H1 (cell line): ENCODE data around the gene FHIP2A. TPM values are rescaled to one million over a fixed set of nuclear protein-coding genes. Genes with fewer than 3 reads are reported as not detected.

ENCODE experiments used
- CBX5 ChIP-seq: fragments of 300-800, 300-1000 bp; sonication (generic); IDR thresholded peaks from 2 replicates; pipeline ENCODE4 v1.7.1; 2016; ENCODE audit warnings: antibody characterized with exemption, low read length, low read depth
- EGR1 ChIP-seq: IDR thresholded peaks from 2 replicates; pipeline ENCODE4 v1.6.1; 2011; ENCODE audit warnings: low read depth, low read length, borderline replicate concordance
- POLR2AphosphoS5 ChIP-seq: IDR thresholded peaks from 2 replicates; pipeline ENCODE4 v1.6.1; 2011; ENCODE audit warnings: low read depth, low read length
- SIN3A ChIP-seq, 2 experiments: IDR thresholded peaks in 1 of 2; conservative IDR thresholded peaks in 1 of 2; 2 replicates each; pipeline ENCODE4 v1.6.1; 2011 to 2012; ENCODE audit warnings: low read length in 2 of 2, improper control_type of control experiment in 1 of 2, low read depth in 1 of 2, mild to moderate bottlenecking in 1 of 2
- polyA plus RNA-seq, 7 experiments: library from polyadenylated mRNA; depleted of rRNA in 3 of 7; stranded (reverse) in 5 of 7; unstranded in 2 of 7; fragments of >200 nt in 5 of 7; fragments of 200-250 nt in 2 of 7; gene quantifications; 1 replicate in 5 of 7; 2 replicates in 1 of 7; 4 replicates in 1 of 7; pipeline versions ENCODE4 v1.2.1 to v1.2.3, GENCODE V29; 2011 to 2013; ENCODE audit warnings: missing spikeins in 2 of 7, mixed read lengths in 2 of 7
- total RNA-seq: library from RNA; stranded (reverse); fragmentation: NEBNext Ultra II Directional; extraction: Animal tissue kit (Norgen Biotek cat#: 25700); gene quantifications from 2 replicates; pipeline ENCODE4 v1.2.1, GENCODE V29; 2021
- TF ChIP-seq, protein P1 (sequence below), 3 experiments: IDR thresholded peaks; 1 replicate in 2 of 3; 2 replicates in 1 of 3; pipeline versions ENCODE4 v1.5.1 to v1.6.1; 2011; ENCODE audit warnings: low read length in 3 of 3, mild to moderate bottlenecking in 3 of 3, inconsistent platforms in 2 of 3, low read depth in 1 of 3, moderate library complexity in 1 of 3; ENCODE audit not compliant: insufficient read depth in 1 of 3; ENCODE audit errors: control extremely low read depth in 1 of 3

Gene FHIP2A
- total and polyA plus RNA-seq, 2 of the 8 experiments (the other 6 are each of a cell fraction or from before 2014, with no cell fraction given): 4.5 to 15.0 TPM

DNA sequence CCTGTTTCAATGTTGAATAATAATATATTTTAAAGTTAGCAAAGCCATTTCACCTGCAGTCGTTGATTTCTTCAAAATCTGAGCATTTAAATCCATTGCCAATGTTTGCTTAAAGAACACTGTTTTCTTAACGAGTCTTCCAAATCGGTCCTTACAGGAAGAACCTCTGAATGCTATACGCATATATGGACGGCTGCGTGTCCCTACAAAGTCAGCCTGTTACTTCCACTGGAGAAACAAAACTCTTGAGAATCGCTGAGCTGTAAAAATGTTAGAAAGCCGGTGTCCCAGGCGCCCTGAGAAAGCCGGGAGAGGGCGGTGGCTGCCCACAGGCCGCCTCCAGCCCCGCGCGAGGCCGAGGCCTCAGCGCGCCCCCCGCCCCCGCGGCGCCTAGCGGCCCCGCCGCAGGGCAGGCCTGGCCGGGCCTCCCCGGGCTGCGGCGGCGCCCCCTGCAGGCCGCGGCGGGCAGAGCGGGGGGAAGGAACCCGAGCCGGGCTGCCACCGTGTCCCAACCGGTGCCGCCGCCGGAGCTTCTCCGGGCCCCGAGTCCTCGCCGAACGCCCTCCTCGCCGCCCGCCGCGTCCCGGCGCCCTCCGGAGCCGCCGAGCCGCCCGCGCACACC is at the start of gene FHIP2A (continued):
- TF ChIP-seq, protein P1, sequence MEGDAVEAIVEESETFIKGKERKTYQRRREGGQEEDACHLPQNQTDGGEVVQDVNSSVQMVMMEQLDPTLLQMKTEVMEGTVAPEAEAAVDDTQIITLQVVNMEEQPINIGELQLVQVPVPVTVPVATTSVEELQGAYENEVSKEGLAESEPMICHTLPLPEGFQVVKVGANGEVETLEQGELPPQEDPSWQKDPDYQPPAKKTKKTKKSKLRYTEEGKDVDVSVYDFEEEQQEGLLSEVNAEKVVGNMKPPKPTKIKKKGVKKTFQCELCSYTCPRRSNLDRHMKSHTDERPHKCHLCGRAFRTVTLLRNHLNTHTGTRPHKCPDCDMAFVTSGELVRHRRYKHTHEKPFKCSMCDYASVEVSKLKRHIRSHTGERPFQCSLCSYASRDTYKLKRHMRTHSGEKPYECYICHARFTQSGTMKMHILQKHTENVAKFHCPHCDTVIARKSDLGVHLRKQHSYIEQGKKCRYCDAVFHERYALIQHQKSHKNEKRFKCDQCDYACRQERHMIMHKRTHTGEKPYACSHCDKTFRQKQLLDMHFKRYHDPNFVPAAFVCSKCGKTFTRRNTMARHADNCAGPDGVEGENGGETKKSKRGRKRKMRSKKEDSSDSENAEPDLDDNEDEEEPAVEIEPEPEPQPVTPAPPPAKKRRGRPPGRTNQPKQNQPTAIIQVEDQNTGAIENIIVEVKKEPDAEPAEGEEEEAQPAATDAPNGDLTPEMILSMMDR (IDR thresholded peaks at IDR 0.05; ENCODE audit: control extremely low read depth in 1 of 3, insufficient read depth in 1 of 3, low read depth in 1 of 3, low read length in 3 of 3): peak; percentile 56 to 79 (median 75)
- 0 out of 2 replicates have a peak, but pooled peaks have one; percentile 22 for TF ChIP-seq POLR2AphosphoS5
- TF ChIP-seq CBX5: no peak
- peak; percentile 64 for TF ChIP-seq EGR1
- TF ChIP-seq SIN3A (conservative IDR thresholded peaks at IDR 0.05 in 1 of 2, IDR thresholded peaks at IDR 0.05 in 1 of 2; ENCODE audit: low read depth in 1 of 2, low read length in 2 of 2): no peak
